Measurements from ENCODE around the gene CCL20. TPM values are rescaled to one million over a fixed set of nuclear protein-coding genes. Genes with fewer than 3 reads are reported as not detected.
"Not testable (repeated sequence)": the region's sequence is repeated elsewhere in the genome, so short reads cannot be mapped to it uniquely, and the experiment has no call there.

Gene CCL20
- total RNA-seq, 2 experiments from 2014 or later: not detected

- no peak for DNase-seq (ENCODE audit: low spot score)
- ChIA-PET CTCF (ENCODE audit: unreplicated experiment) (no interaction called here), POLR2A (interaction anchor here (0.5 to 0.6 kb wide), 2 partner anchors 29 to 640 kb away, joined by 4 to 5 read pairs; no protein-coding TSS in a partner anchor)
- Histone ChIP-seq H4K20me1 (ENCODE audit: insufficient read depth, low read length) (no peaks in the 10 kb centered on the region), H3K4me3 (ENCODE audit: low read depth, low read length, poor library complexity, severe bottlenecking) (no peak overlapping the region), H3K9me2 (ENCODE audit: insufficient read depth, low read length) (no peaks in the 10 kb centered on the region), H3K9me3 (ENCODE audit: low read length) (no peaks in the 10 kb centered on the region), H3K4me1 (ENCODE audit: insufficient read depth, low read length, poor library complexity, severe bottlenecking) (no peaks in the 10 kb centered on the region), H3K4me2 (ENCODE audit: low read length) (no peak overlapping the region), H3K36me3 (ENCODE audit: insufficient read depth, low read length) (no peaks in the 10 kb centered on the region), H2AFZ (ENCODE audit: low read length) (no peak overlapping the region), H3K27ac (ENCODE audit: low read depth, low read length, poor library complexity, severe bottlenecking) (no peak overlapping the region), H3K79me2 (ENCODE audit: insufficient read depth, low read depth, low read length) (no peaks in the 10 kb centered on the region)
- no peak for TF ChIP-seq EZH2phosphoT487 (IDR thresholded peaks at IDR 0.05; ENCODE audit: borderline replicate concordance, low read depth, low read length)
- no peak for TF ChIP-seq CTCF (conservative IDR thresholded peaks at IDR 0.05; ENCODE audit: low read length)
- no TSS peak for BruUV-seq (replicated peaks)
- intact Hi-C loops (cut with micrococcal nuclease; ENCODE audit: unreplicated experiment): no loop called here
These were observed 17.5 kb upstream of the CCL20 start for GRCh38 chr2:227796045-227796711.

DNA sequence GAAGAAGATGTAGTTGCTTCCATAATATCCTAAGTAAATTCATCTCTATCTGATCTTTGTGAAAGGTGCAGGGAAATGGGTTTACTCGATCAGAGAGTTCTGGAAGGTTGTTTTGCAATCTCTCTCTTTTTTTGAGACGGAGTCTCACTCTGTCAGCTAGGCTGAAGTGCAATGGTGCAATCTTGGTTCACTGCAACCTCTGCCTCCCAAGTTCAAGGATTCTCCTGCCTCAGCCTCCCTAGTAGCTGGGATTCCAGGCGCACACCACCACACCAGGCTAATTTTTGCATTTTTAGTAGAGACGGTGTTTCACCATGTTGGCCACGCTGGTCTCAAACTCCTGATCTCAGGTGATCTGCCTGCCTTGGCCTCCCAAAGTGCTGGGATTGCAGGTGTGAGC is 16.9 kb upstream of the CCL20 start:
- H3K9me2 ChIP-seq (ENCODE audit: insufficient read depth, low read length); DNase-seq (ENCODE audit: low spot score); H3K4me3 ChIP-seq (ENCODE audit: low read depth, low read length, poor library complexity, severe bottlenecking); H2AFZ ChIP-seq (ENCODE audit: low read length); CTCF ChIA-PET (ENCODE audit: unreplicated experiment); H3K27ac ChIP-seq (ENCODE audit: low read depth, low read length, poor library complexity, severe bottlenecking); H3K4me2 ChIP-seq (ENCODE audit: low read length); H3K9me3 ChIP-seq (ENCODE audit: low read length); H3K79me2 ChIP-seq (ENCODE audit: insufficient read depth, low read depth, low read length); H4K20me1 ChIP-seq (ENCODE audit: insufficient read depth, low read length); H3K4me1 ChIP-seq (ENCODE audit: insufficient read depth, low read length, poor library complexity, severe bottlenecking); intact Hi-C loops (cut with micrococcal nuclease; ENCODE audit: unreplicated experiment); BruUV-seq (replicated peaks); H3K36me3 ChIP-seq (ENCODE audit: insufficient read depth, low read length): not testable (repeated sequence)
- POLR2A ChIA-PET: interaction anchor here (0.6 to 0.7 kb wide), 2 partner anchors 641 to 758 kb away, joined by 3 to 4 read pairs; no protein-coding TSS in a partner anchor

DNA sequence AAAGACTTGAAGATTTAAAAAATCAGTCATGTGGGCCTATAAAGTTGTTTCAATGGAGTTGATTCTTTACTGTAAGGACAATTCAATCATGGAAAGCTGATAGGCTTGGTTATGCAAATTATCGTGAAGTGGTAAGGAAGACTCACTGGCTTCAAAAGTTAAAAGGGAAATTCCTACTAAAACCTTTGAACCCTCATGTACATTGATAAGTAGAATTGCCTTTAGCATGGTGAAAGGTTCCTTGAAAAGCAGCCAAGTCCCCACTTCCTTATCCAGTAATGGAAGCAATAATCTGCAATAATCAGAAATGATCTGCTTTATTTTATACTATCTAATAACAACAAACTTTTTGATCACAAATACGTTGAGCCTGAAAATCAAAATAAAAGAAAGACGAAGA is 14.4 kb upstream of the CCL20 start:
- no peak for DNase-seq (ENCODE audit: low spot score)
- BruUV-seq (replicated peaks): no TSS peak
- no peak for TF ChIP-seq EZH2phosphoT487 (IDR thresholded peaks at IDR 0.05; ENCODE audit: borderline replicate concordance, low read depth, low read length)
- TF ChIP-seq CTCF (conservative IDR thresholded peaks at IDR 0.05; ENCODE audit: low read length): no peak
- H3K9me2 ChIP-seq (ENCODE audit: insufficient read depth, low read length): no peaks in the 10 kb centered on the region
- H4K20me1 ChIP-seq (ENCODE audit: insufficient read depth, low read length): no peaks in the 10 kb centered on the region
- no peak overlapping the region for H3K4me3 ChIP-seq (ENCODE audit: low read depth, low read length, poor library complexity, severe bottlenecking)
- no peak overlapping the region for H3K27ac ChIP-seq (ENCODE audit: low read depth, low read length, poor library complexity, severe bottlenecking)
- no peaks in the 10 kb centered on the region for H3K79me2 ChIP-seq (ENCODE audit: insufficient read depth, low read depth, low read length)
- ChIA-PET POLR2A (no interaction called here), CTCF (ENCODE audit: unreplicated experiment) (no interaction called here)
- H3K36me3 ChIP-seq (ENCODE audit: insufficient read depth, low read length): no peaks in the 10 kb centered on the region
- intact Hi-C loops (cut with micrococcal nuclease; ENCODE audit: unreplicated experiment): no loop called here
- H3K9me3 ChIP-seq (ENCODE audit: low read length): no peaks in the 10 kb centered on the region
- no peaks in the 10 kb centered on the region for H3K4me1 ChIP-seq (ENCODE audit: insufficient read depth, low read length, poor library complexity, severe bottlenecking)
- H3K4me2 ChIP-seq (ENCODE audit: low read length): no peak overlapping the region
- H2AFZ ChIP-seq (ENCODE audit: low read length): no peak overlapping the region

Measured in OCI-LY7 (cell line).